Stimulated activated CD8-positive, alpha-beta memory T cell treated with anti-CD3 and anti-CD28 coated beads, Interleukin-2, amount 100 ng/mL, for 48 hours (primary cell): ENCODE data around the gene TNRC18.

ENCODE experiments used
- DNase-seq, 2 donors: peaks; one replicate each; pipeline ENCODE4 v3.0.0-alpha.2; 2020; ENCODE audit warnings: low read depth in 2 of 2

The TNRC18 gene

DNA sequence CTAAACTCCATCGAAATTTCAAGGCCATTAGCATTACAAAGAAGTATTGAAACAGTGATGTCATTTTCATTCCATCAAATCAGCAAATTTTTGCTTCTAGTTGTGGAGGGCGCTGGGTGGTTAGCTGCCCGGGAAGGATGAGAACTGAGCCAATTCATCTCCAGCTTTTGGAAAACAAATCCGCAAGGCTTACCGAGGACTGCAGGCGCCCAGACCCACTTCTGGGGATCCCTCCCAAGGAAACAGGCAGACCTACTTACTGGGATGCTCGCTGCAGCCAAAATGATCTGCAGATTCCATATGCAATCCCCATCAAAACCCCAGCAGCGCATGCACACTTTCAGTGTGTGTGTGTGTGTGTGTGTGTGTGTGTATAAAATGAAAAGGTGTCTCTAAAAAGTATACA, 19.2 kb downstream of the TNRC18 start:
- DNase-seq, result no peak

DNA sequence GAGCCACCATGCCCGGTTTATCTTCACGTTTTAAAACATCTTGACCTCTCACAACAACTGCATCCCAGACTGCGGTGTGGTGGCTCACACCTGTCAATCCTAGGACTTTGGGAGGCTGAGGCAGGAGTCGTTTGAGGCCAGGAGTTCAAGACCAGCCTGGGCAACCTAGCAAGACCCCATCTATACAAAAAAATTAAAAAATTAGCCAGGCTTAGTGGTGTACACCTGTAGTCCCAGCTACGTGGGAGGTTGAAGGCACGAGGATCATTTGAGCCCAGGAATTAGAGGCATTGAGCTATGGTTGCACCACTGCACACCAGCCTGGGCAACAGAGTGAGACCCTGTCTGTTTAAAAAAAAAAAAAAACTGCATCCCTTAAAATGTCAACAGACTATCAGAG, 20.2 kb downstream of the TNRC18 start:
- no peak for DNase-seq

DNA sequence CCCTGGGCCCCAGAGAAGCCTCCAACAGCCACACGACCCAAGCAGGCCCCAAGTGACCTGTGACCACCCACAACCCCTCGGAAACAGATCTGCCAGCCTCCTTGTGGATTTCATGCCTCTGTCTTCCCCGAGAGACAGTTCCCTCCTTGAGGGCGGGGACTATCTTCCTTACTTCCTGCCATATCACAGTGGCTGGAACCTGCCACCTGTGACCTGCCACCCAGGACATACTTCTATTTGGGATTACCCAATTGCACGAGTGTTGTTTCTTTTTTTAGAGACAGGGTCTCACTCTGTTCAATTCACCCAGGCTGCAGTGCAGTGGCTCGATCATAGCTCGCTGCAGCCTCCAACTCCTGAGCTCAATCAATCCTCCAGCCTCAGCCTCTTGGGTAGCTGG, 25.9 kb downstream of the TNRC18 start:
- DNase-seq, result no peak

DNA sequence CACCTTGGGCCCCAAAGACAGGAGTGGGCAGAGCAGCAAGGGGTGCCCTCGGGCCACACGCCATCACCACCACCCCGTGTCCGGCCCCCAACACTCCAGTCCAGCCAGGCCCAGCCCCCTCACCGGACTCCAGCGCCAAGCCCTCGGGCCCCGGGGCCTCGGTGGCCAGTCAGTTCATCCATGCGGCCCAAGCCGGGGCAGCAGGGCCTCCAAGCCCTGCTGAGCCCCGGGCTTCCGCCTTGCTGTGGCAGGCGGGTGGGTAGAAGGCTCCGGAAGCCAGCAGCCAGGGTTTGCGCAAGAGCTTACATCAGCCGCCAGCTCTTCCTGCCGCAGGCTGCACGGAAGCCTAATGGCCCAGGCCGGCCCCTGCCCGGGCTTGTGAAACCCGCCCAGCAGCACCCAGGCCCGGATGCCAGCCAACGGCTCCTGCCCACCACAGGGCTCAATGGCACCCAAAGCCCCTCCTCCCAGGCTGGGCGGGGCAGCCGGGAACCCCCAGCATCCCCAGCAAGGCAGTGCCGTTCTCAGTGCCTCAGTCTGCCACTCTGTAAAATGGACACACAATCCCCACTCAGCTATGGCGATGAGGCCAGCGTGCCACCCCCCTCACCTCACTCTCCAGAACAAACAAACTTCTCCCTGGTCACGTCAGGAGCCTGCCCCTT, 26.5 kb downstream of the TNRC18 start:
- DNase-seq, result peak; percentile 78 to 85

DNA sequence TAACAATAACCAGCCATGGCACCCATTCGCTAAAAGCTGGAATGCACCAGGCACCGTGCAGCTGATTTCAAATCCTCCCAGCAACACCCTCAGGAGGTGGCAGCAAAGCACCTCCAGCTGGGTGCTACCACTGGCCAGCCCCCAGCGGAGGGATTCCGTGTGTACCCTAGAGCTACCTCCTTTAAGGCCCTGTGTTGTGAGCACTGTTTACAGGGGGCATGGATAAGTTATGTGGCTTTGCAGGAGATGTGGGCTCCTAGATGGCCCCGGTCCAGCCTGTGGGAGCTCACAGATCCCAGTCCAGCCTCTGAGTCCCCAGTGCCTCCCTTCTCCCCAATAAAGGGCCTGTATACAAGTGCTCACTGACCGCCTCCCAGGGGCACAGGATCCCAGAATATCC, 27.1 kb downstream of the TNRC18 start:
- DNase-seq, result peak in 1 of 2 donors; percentile 38

DNA sequence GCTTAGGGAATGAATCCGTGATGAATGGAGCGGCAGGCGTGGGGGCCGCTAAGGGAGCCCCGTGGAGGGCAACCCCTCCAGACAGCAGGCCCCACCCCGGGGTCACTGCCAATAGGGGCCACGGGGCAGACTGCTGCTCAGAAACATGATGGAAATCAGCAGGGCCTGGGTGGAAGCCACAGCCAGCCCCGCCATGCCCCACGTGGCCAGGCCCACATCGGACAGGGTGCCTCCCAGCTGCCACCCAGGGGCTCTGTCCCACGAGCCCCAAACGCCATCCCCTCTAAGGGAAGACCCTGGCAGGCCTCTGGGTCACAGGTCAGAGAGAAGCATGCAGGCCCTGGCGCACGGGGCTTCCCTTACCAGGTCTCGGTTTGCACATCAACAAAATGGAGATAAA, 28.4 kb downstream of the TNRC18 start:
- no peak for DNase-seq

DNA sequence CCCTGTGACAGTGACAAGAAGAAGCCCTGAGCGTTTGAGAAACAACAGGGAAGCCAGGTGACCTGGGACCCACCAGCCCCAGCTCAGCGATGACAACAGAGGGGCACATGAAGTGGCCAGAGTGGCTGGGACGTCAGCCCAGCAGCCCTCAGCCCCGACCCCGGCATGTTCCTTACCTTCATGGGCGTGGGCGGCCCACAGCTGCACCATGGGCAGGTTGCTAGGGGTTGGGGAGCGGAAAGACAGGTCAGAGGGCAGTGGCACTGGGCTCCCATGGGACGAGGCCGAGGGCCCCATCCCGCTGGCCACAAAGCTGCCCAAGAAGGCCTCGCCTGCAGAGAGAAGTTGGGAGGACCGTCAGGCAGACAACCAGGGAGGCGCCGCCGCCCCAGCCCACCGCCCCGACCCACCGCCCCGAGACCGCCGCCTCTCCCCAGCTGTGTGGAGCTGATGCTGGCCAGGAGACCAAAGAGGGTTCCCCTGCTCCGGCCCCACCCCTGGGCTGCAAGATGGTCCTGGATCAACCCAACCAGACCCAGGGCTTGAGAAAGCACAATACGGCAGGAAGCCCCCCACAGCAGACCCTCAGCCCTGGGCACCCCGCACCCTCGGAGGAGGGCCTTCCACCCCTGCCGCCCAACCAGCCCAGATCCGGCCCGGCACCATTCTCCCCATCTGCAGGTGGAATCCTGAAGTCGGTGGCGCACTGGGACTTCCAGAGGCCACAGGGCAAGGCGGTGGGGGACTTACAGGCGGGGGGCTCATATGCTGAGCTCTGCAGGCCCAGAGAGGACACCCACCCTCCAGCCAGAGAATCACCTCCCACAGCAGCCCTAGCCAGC, 29.1 kb downstream of the TNRC18 start:
- DNase-seq, result no peak

DNA sequence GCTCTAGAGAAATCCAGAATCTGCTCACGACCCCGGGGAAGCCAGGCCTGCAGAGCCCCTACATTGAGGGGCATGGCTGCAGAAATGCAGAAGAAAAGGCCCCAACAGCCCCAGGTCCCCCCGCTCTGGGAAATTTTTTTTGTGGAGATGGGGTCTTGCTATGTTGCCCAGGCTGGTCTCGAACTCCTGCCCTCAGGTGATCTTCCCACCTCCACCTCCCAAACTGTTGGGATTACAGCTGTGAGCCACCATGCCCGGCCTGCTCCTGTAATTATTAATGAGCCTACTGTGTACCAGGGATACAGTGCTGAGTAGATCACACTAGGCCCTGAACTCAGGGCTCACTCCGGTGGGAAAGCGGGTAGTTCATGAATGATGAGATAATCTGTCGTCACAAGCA, 29.9 kb downstream of the TNRC18 start:
- no peak for DNase-seq

DNA sequence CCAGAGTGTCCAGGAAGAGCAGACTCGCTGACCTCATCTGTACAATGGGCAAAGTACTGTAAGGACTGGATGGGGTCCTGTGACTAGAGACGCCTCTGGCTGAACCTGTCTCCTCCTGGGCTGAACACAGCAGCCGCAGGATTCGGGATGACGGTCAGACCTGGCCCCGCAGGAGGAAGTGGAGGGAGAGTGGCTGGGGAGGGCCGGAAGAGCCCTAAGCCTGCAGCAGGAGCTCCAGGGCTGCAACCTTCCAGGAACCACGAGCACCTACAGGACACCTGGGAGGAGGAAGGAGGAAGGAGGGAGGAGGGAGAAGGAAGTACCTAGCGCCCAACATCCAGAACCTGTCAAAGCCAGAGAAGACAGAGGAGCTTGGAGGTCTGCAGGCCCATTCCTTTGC, 30.3 kb downstream of the TNRC18 start:
- DNase-seq, result no peak

DNA sequence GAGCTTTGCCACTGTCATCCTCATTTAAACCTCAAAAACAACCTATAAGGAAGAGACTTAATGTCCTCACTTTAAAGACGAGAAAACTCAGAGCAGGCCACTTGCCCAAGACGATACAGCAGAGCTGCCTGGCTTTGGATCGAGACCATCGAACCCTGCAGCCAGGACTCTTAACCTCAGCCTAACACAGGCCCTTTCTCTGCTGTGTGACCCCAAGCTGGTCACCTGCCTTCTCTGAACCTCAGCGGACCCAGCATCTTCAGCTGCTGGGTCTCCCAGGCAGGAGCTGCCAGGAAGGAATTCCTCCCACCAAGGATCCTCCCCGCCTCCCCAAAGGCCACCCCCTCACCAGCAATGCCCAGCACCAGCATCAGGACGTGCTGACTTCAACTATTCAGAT, 32.7 kb downstream of the TNRC18 start:
- no peak for DNase-seq

DNA sequence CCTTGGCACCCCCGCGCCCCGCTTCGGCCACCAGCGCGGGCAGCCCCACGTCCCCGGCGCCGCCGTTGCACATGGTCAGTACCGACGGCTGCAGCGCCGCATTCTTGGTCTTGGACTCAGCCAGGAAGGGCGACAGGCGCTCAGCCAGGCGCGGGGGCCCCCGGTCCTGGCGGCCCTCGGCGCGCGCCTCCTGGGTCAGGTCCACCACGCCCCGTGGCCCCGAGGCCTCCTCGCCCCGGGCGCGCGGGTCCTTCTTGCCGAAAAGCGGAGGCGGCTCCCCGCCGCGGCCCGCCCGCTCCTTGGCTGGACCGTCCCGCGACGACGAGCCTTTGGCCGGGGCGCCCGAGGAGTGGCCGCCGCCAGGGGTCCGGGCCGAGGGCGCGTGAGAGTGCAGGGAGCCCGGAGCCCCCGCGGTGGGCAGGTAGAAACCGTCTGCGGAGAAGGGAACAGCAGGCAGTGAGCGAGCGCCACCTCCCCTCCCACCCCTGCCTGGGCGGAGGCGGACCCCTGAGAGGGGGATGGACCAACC, 34.7 kb downstream of the TNRC18 start:
- DNase-seq, result no peak

DNA sequence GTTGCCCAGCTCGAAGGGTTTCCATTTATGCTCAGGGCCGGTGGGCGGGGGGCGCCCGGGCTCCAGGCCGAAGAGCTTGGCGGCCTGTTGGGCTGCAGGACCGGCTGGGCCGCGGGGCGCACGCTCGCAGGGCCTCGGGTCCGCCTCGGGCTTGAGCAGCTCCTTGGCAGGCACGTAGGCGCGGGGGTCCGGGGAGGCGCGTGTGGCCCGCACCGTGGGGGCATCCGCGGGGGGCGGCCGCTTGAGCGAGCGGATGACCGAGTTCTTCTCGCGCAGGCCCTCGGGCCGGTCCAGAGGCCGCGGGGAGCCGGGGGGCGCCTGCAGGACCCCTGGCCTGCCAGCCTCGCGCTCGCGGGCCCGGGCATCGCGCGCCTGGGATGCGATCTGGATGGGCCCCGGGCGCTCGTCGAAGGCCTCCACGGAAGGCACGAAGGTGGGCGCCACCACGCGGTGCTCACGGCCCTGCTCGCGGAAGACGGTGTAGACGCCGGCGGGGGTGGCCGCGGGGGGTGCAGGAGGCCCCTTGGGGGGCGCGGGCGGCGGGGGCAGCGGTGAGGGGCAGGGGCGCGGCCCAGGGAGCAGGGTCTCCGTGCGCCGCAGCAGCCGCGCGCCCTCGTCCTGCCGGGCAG, 35.2 kb downstream of the TNRC18 start:
- no peak for DNase-seq

DNA sequence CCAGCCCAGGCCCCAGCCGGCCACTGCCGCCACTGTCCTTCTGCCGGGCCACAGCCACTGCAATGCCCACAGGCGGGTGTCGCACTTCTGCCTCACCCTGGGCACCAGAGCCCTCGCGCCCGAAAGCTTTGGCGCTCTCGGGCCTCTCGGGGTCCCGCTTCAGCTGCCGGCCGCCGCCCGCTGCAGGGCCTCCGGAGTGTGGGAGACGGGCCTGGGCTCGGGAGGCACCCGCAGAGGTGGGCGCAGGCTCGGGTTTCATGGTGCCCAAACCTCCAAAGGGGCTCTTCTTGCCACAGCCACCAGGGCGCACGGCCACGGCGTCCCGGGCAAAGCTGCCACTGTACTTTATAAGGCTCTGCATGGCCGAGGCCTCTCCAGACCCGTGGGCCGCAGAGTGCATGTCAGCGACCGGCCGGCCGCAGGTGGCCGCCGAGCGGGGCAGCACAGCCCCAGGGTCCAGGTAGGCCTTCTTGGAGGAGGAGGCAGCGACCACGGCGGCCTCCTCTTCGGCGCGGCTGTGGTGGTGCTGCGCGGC, 35.9 kb downstream of the TNRC18 start:
- DNase-seq, result no peak

DNA sequence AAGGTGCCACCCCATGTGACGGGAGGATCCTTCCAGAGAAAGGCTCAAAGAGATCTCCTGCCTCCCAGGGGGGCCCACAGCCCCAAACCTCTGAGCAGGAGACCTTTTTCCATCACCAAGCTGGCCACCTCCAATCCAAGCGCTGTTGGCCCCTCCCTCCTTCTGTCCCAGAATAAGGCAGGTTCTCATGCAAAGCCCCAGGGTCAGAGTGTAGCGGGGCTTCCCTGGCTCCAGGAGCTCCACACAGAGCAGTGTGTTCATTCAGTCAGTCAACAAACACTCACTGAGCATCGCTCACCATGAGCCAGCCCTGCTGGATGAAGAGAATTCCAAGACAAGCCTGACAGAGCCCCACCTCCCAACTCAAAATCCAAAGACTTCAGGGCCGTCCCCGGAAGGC, 39.0 kb downstream of the TNRC18 start:
- DNase-seq, result no peak

DNA sequence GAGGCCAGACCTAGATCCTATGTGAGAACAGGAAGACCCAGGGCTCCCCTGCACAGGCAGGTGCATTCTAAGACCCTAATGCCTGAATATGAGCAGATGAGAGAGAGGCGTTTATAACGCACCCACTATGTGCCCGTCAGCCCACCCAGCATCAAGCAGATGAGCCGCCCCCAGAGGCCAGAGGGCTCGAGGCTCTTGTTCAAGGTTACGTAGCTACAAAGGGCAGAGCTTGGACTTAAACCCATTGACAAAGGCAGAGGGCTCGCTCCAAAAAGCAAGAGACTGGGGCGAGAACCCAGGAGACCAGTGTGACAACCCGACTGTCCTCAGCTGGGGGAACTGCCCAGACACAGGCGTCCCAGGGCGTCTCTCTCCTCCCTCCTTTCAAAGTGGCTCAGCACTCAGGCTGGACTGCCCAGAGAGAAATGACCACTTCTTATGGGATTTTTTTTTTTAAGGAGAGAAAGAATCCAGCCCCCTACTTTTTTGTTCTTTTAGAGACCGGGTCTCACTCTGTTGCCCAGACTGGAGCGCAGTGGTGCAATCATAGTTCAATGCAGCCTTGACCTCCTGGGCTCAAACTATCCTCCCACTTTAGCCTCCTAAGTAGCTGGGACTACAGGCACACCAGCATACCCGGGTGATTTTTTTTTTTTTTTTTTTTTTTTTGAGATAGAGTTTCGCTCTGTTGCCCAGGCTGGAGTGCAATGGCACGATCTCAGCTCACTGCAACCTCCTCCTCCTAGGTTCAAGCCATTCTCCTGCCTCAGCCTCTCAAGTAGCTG, 40.1 kb downstream of the TNRC18 start:
- DNase-seq, result no peak

DNA sequence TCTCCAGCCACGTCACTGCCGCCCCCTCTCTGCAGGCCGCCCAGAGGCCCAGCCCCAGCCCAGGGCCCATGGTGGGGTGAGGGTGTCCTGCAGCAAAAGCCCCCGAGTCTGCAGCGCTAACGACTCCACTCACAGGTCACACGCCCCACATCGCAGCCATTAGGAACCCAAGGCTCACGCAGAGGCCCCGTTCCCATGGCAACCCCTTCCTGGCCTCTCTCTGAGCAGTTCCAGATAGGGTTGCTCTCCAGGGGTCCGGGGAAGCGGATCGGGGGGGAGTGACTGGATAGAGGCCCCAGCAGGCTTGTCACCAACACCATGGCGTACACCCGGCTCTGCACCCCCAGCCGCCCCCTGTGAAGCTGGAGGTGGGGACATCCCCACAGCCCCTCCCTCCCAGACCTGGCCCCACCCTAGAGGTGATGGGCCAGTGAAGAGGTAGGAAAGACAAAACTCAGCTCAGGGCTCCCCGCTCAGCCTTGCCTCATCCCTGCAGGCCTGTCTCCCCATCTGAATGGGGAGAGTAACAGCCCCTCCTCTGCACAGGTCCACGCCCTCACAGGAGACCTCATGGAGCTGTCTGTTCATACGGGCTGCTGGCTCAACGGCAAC, 41.2 kb downstream of the TNRC18 start:
- no peak for DNase-seq

DNA sequence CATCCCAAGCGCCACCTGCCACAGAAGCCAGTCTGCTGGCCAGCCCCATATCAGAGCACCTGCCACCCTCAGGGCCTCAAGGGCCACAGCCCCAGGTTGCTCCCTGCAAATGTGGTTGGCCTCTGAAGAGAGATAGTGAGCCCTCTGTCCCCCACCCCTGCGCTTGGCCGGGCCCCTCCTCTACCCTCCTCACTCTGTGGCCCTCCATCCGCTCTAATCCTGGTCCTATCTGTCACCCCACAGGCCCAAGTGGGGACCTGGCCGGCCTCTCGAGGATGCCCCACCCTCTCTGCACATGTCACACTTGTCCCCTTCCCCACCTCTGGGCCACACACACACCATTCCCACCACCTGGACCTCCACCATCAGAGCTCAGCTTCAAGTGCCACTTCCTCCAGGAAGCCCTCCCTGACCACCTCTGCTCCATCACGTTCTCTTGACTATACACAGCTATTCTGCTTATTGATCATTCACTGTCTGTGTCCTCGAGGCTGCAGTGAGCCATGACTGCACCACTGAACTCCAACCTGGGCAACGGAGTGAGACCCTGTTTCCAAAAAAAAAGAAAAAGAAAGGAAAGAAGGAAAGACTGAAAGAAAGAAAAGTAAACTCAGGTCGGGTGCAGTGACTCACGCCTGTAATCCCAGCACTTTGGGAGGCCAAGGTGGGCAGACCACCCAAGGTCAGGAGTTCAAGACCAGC, 42.4 kb downstream of the TNRC18 start:
- DNase-seq, result no peak

DNA sequence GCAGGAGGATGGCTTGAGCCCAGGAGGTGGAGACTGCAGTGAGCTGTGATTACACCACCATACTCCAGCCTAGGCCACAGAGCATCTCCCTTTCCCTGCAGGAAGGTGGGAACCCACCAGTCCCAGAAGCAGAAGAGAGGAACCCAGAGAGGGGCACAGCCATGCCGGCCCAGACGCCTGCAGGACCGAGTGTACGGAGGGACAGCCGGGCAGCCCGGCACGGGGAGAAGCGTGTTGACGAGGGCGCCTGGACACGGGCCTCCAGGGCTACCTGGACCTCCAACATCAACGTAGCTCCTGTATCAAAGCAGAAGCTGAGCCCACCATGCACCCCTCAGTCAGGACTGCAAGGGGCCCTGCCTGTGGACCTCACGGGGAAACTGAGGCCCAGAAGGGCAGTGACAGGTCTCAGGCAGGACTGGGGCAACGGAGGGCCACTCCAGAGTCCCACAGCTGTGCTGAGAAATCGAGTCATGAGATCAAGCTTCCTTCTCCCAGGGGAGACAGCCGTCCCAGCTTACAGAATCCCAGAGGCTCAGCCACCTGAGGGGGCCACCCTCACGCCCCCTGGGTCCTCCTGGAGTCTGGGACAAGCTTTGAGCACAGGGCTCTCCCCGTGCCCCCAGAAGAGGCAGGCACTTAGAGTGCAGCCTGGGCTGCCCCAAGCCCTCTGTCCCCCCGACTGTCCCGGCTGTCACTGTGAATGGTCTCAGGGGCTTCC, 43.1 kb downstream of the TNRC18 start:
- no peak for DNase-seq

DNA sequence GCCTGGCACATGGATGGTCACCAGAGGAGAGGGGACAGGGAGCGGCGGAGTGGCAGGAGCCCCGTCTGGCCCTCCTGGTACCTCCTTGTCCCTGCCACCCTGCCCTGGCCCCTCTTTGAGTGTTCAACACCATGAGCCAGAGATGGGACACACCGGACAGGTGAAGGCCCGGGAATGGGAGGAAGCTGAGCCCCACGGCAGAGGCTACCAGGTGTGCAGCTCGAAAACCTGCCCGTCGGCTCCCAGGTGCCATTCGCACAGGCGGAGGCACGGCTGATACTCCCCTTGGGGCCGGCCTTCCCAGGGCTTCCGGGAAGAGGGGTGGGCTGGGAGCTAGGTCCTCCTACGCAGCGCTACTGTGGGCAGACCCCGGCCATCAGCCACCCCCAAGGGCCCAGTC, 44.1 kb downstream of the TNRC18 start:
- no peak for DNase-seq

DNA sequence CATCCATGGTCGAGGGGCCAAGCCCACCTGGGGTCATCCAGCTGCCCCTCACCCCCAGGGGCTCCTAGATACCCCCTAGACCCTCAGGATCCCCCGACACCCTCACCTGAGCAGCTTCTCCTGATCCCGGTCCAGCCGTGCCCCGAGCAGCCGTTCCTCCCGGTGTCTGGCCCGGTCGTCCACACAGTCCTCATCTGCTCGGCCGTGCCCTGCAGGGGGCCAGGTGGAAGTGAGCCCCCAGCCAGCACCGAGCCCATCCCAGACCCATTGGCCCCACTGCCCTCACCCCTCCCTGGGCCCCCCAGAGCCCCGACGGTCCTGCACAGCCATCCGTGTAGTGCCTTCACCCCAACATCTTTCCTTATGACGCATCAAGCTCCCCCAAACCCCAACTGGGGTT, 45.8 kb downstream of the TNRC18 start:
- no peak for DNase-seq
